Fibroblast of lung (primary cell): ENCODE data around the gene QSOX1. TPM values are rescaled to one million over a fixed set of nuclear protein-coding genes. Genes with fewer than 3 reads are reported as not detected.

Source experiments
- DNase-seq, 2 donors: peaks; one replicate each; pipeline versions ENCODE4 v3.0.0 to v3.0.0-alpha.2; 2010; ENCODE audit warnings: low read depth in 2 of 2
- H2AFZ ChIP-seq: 2 replicates; pipeline ENCODE4 v1.5.1; 2012; ENCODE audit warnings: low read length, control low read depth, inconsistent platforms
- H3K27ac ChIP-seq: 2 replicates; pipeline ENCODE4 v1.5.1; 2011; ENCODE audit warnings: low read length, control low read depth; ENCODE audit not compliant: insufficient read depth
- H3K27me3 ChIP-seq: 2 replicates; pipeline ENCODE4 v1.5.1; 2011; ENCODE audit warnings: mild to moderate bottlenecking, low read length; ENCODE audit not compliant: control insufficient read depth, insufficient read depth
- H3K36me3 ChIP-seq: 2 replicates; pipeline ENCODE4 v1.5.1; 2011; ENCODE audit warnings: low read length; ENCODE audit not compliant: control insufficient read depth, insufficient read depth
- H3K4me1 ChIP-seq: 2 replicates; pipeline ENCODE4 v1.5.1; 2011; ENCODE audit warnings: low read length; ENCODE audit not compliant: control insufficient read depth, insufficient read depth; ENCODE audit errors: extremely low read depth
- H3K4me2 ChIP-seq: 2 replicates; pipeline ENCODE4 v1.5.1; 2011; ENCODE audit warnings: low read length, control low read depth; ENCODE audit not compliant: insufficient read depth; ENCODE audit errors: extremely low read depth
- H3K4me3 ChIP-seq, 4 experiments: fragments of 200-600 bp in 1 of 4; sonication (generic) in 1 of 4; replicated peaks in 1 of 4; 2 replicates each; pipeline ENCODE4 v1.5.1; 2011 to 2016; ENCODE audit warnings: low read length in 4 of 4, low read depth in 3 of 4, mild to moderate bottlenecking in 3 of 4, control low read depth in 2 of 4, inconsistent platforms in 1 of 4, mixed read lengths in 1 of 4; ENCODE audit not compliant: insufficient read depth in 1 of 4; ENCODE audit errors: control extremely low read depth in 1 of 4
- H3K79me2 ChIP-seq: 2 replicates; pipeline ENCODE4 v1.5.1; 2012; ENCODE audit warnings: mild to moderate bottlenecking, low read length, inconsistent platforms; ENCODE audit not compliant: control insufficient read depth, insufficient read depth
- H3K9ac ChIP-seq: 2 replicates; pipeline ENCODE4 v1.5.1; 2011; ENCODE audit warnings: mild to moderate bottlenecking, low read length, control low read depth; ENCODE audit not compliant: insufficient read depth
- H3K9me3 ChIP-seq: 2 replicates; pipeline ENCODE4 v1.5.1; 2012; ENCODE audit warnings: low read depth, low read length; ENCODE audit not compliant: control insufficient read depth, insufficient read depth
- H4K20me1 ChIP-seq: 2 replicates; pipeline ENCODE4 v1.5.1; 2011; ENCODE audit warnings: low read length; ENCODE audit not compliant: control insufficient read depth, insufficient read depth; ENCODE audit errors: extremely low read depth
- EZH2 ChIP-seq: IDR thresholded peaks from 2 replicates; pipeline ENCODE4 v1.5.1; 2012; ENCODE audit warnings: low read length, control low read depth, mild to moderate bottlenecking; ENCODE audit errors: missing control alignments
- polyA plus RNA-seq, 2 donors: library from polyadenylated mRNA; depleted of rRNA in 1 of 2; stranded (reverse) in 1 of 2; unstranded in 1 of 2; fragments of >200 nt; gene quantifications; 2 replicates each; pipeline ENCODE4 v1.2.1, GENCODE V29; 2011 to 2012; ENCODE audit warnings: missing spikeins in 1 of 2
- total RNA-seq: library from RNA; depleted of rRNA; stranded (reverse); fragments of >200 nt; gene quantifications from 2 replicates; pipeline ENCODE4 v1.2.1, GENCODE V29; 2014
- TF ChIP-seq, protein P1 (sequence below), 2 donors: IDR thresholded peaks in 1 of 2; conservative IDR thresholded peaks in 1 of 2; 1 replicate in 1 of 2; 2 replicates in 1 of 2; pipeline ENCODE4 v1.5.1; 2011 to 2012; ENCODE audit warnings: low read length in 2 of 2, control low read depth in 1 of 2, inconsistent platforms in 1 of 2, low read depth in 1 of 2, mild to moderate bottlenecking in 1 of 2

QSOX1 gene
- total and polyA plus RNA-seq, 2 donors (not counting 1 experiment from before 2014, with no cell fraction given), result 799 to 1,312 TPM

DNA sequence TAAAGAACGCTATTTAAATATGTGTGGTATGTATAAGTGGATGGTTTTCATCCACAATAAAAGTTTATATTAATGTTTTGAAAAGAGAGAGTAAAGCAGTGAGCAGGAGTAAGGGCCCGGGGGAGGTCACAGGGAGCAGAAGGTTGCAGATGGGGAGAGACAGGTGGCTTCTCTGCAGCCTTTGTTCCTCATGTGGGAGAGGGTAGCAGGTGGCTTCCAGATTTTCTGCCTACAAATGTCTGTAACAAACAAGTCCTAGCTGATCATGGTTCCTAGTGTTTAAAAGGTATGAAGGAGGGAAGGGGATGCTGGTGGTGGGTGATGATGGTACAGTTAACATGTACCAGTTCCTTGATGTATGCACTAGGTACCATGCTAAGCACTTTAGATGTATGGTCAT is 18.8 kb downstream of the QSOX1 start:
- no peak overlapping the region for H2AFZ ChIP-seq
- H4K20me1 ChIP-seq, result no peaks in the 10 kb centered on the region
- H3K4me2 ChIP-seq, result peak overlapping the region; percentile 7
- H3K27me3 ChIP-seq, result no peaks in the 10 kb centered on the region
- no peaks in the 10 kb centered on the region for H3K9me3 ChIP-seq
- peaks cover 23% of the 10 kb centered on the region for H3K36me3 ChIP-seq
- TF ChIP-seq EZH2, result no peak
- TF ChIP-seq, protein P1, sequence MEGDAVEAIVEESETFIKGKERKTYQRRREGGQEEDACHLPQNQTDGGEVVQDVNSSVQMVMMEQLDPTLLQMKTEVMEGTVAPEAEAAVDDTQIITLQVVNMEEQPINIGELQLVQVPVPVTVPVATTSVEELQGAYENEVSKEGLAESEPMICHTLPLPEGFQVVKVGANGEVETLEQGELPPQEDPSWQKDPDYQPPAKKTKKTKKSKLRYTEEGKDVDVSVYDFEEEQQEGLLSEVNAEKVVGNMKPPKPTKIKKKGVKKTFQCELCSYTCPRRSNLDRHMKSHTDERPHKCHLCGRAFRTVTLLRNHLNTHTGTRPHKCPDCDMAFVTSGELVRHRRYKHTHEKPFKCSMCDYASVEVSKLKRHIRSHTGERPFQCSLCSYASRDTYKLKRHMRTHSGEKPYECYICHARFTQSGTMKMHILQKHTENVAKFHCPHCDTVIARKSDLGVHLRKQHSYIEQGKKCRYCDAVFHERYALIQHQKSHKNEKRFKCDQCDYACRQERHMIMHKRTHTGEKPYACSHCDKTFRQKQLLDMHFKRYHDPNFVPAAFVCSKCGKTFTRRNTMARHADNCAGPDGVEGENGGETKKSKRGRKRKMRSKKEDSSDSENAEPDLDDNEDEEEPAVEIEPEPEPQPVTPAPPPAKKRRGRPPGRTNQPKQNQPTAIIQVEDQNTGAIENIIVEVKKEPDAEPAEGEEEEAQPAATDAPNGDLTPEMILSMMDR (conservative IDR thresholded peaks at IDR 0.05 in 1 of 2, IDR thresholded peaks at IDR 0.05 in 1 of 2; ENCODE audit: low read depth in 1 of 2, low read length in 2 of 2), result no peak
- peaks cover 28% of the 10 kb centered on the region for H3K79me2 ChIP-seq
- peaks cover 8% of the 10 kb centered on the region for H3K4me1 ChIP-seq
- H3K27ac ChIP-seq, result no peak overlapping the region
- no peak overlapping the region for H3K4me3 ChIP-seq
- no peak for DNase-seq
- no peak overlapping the region for H3K9ac ChIP-seq

DNA sequence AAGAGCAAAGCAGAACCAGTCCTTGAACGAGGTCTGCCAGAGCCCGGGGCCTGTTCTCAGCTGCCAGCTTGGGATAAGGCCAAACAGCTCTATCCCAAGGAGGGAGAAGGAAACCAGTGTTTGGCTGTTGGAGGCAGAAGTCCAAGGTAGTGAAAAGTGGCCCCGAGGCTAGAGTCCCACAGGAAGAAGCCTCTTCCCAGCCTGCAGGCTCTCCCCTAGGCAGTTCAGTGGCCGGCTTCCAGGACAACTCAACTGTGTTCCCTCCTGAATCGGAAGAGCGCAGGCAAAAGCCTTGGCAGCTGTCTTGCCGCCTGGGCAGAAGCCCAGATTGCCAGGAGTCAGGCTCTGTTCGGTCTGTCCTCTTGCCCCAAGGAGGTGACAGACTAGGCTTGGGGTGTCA is 19.3 kb downstream of the QSOX1 start:
- H4K20me1 ChIP-seq, result no peaks in the 10 kb centered on the region
- H3K27ac ChIP-seq, result no peak overlapping the region
- peak; percentile 47 to 74 for DNase-seq
- H3K36me3 ChIP-seq, result peaks cover 22% of the 10 kb centered on the region
- no peak overlapping the region for H3K4me3 ChIP-seq
- no peak overlapping the region for H3K9ac ChIP-seq
- no peaks in the 10 kb centered on the region for H3K9me3 ChIP-seq
- no peak overlapping the region for H2AFZ ChIP-seq
- H3K79me2 ChIP-seq, result peaks cover 24% of the 10 kb centered on the region
- peak overlapping the region; percentile 7 for H3K4me2 ChIP-seq
- TF ChIP-seq, protein P1 (conservative IDR thresholded peaks at IDR 0.05 in 1 of 2, IDR thresholded peaks at IDR 0.05 in 1 of 2; ENCODE audit: low read depth in 1 of 2, low read length in 2 of 2), result no peak
- H3K27me3 ChIP-seq, result no peaks in the 10 kb centered on the region
- peaks cover 8% of the 10 kb centered on the region for H3K4me1 ChIP-seq

DNA sequence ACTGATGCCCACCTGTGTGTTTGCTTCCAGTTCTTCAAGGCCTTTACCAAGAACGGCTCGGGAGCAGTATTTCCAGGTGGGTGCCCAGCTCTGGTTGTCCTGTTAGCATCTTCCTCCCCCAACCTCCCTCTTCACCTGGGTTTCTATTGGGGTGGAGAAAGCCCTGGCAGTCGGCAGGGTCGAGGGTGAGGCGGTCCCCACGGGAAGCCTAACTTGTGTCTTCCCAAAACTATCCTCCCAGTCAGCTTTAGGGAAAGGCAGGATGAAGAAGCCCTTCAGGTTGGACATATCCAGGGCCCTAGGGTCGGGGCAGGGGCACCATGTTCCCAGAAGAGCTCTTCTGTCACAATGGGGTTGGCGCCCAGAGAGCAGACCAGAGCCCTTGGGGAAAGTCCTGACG is 20.6 kb downstream of the QSOX1 start:
- Histone ChIP-seq H3K9ac (no peak overlapping the region), H3K9me3 (no peaks in the 10 kb centered on the region), H3K36me3 (peaks cover 22% of the 10 kb centered on the region), H3K27me3 (no peaks in the 10 kb centered on the region), H3K4me1 (peaks cover 8% of the 10 kb centered on the region), H4K20me1 (no peaks in the 10 kb centered on the region), H3K79me2 (peaks cover 12% of the 10 kb centered on the region), H3K4me3 (no peak overlapping the region), H3K4me2 (no peak overlapping the region), H3K27ac (no peak overlapping the region), H2AFZ (no peak overlapping the region)
- no peak for DNase-seq
- TF ChIP-seq, protein P1 (conservative IDR thresholded peaks at IDR 0.05 in 1 of 2, IDR thresholded peaks at IDR 0.05 in 1 of 2; ENCODE audit: low read depth in 1 of 2, low read length in 2 of 2), result no peak
- no peak for TF ChIP-seq EZH2
